K562 (cell line): ENCODE measurements around the gene SPATS2. TPM values are rescaled to one million over a fixed set of nuclear protein-coding genes. Genes with fewer than 3 reads are reported as not detected.

ENCODE experiments used
- ATAC-seq: fragments of 200-7000 bp; cut with Tn5 transposase; 3 replicates; pipeline ENCODE4 v1.9.1; 2020; ENCODE audit warnings: moderate library complexity
- BruUV-seq: library from RNA; stranded (reverse); fragments of 400-500 nt; replicated peaks from 2 replicates; lab custom pipeline; 2021; lab: Mats Ljungman, UMichigan
- CTCF ChIA-PET: fragments of 300-600 bp; formaldehyde crosslinking; extraction: SDS; loops from one replicate; lab custom pipeline; 2021; ENCODE audit warnings: low intra/inter-chr PET ratio; lab: Yijun Ruan, JAX
- POLR2A ChIA-PET: fragments of 300-600, 350-650 bp; sonication (Branson Sonifier 250); formaldehyde crosslinking; extraction: SDS; loops from one replicate; lab custom pipeline; 2021; ENCODE audit warnings: antibody characterized with exemption, inconsistent platforms; lab: Yijun Ruan, JAX
- DNase-seq, 4 experiments: peaks; one replicate each; pipeline versions ENCODE4 v3.0.0 to v3.0.0-alpha.2; 2011 to 2018; ENCODE audit warnings: low spot score in 3 of 4, mixed read lengths in 3 of 4; ENCODE audit errors: extremely low read depth in 1 of 4
- FAIRE-seq: peaks from 2 replicates; lab custom pipeline; 2011; peaks lifted over from hg19 to GRCh38; lab: Jason Lieb, UNC
- H2AFZ ChIP-seq: 2 replicates; pipeline ENCODE4 v1.6.0; 2011; ENCODE audit warnings: low read depth, low read length, control low read depth, inconsistent platforms
- H3K27ac ChIP-seq: fragments of 200-600 bp; 3 replicates; pipeline ENCODE4 v1.8.0; 2011; ENCODE audit warnings: low read depth, mild to moderate bottlenecking, control low read depth, inconsistent platforms, low read length, moderate library complexity, mixed read lengths; ENCODE audit errors: extremely low read depth
- H3K27me3 ChIP-seq, 2 experiments: fragments of 300-600 bp in 1 of 2; 2 replicates in 1 of 2; 3 replicates in 1 of 2; pipeline versions ENCODE4 v1.6.0 to v1.8.0; 2011; ENCODE audit warnings: inconsistent platforms in 2 of 2, low read length in 2 of 2, mild to moderate bottlenecking in 1 of 2, mixed read lengths in 1 of 2, moderate library complexity in 1 of 2; ENCODE audit not compliant: control insufficient read depth in 2 of 2, insufficient read depth in 2 of 2
- H3K36me3 ChIP-seq: fragments of 300-600 bp; 3 replicates; pipeline ENCODE4 v1.8.0; 2011; ENCODE audit warnings: mild to moderate bottlenecking, low read length, inconsistent platforms; ENCODE audit not compliant: control insufficient read depth, insufficient read depth
- H3K4me1 ChIP-seq, 2 experiments: fragments of 200-600 bp in 1 of 2; replicated peaks in 1 of 2; 2 replicates in 1 of 2; 3 replicates in 1 of 2; pipeline versions ENCODE4 v1.5.1 to v1.8.0; 2011; ENCODE audit warnings: inconsistent platforms in 2 of 2, low read length in 2 of 2, mild to moderate bottlenecking in 1 of 2, mixed read lengths in 1 of 2, moderate library complexity in 1 of 2; ENCODE audit not compliant: control insufficient read depth in 2 of 2, insufficient read depth in 2 of 2
- H3K4me2 ChIP-seq: 2 replicates; pipeline ENCODE4 v1.6.1; 2011; ENCODE audit warnings: low read length, control low read depth, inconsistent platforms, mixed read lengths; ENCODE audit not compliant: insufficient read depth
- H3K4me3 ChIP-seq: fragments of 200-600 bp; sonication (generic), shearing (Covaris generic); 2 replicates; pipeline ENCODE4 v1.5.1; 2016; ENCODE audit warnings: control low read depth, inconsistent platforms
- H3K79me2 ChIP-seq: fragments of 200-600 bp; 3 replicates; pipeline ENCODE4 v1.8.0; 2011; ENCODE audit warnings: low read length, inconsistent platforms; ENCODE audit not compliant: control insufficient read depth, insufficient read depth
- H3K9ac ChIP-seq, 2 experiments: 2 replicates each; pipeline versions ENCODE4 v1.6.0 to v1.6.1; 2011; ENCODE audit warnings: low read depth in 2 of 2, low read length in 2 of 2, control low read depth in 1 of 2, inconsistent platforms in 1 of 2, mild to moderate bottlenecking in 1 of 2, mixed read lengths in 1 of 2; ENCODE audit not compliant: insufficient read depth in 1 of 2
- H3K9me1 ChIP-seq: one replicate; pipeline ENCODE4 v1.6.0; 2011; ENCODE audit warnings: inconsistent platforms, mild to moderate bottlenecking, low read length, moderate library complexity; ENCODE audit not compliant: control insufficient read depth, insufficient read depth
- H3K9me3 ChIP-seq: replicated peaks from 2 replicates; pipeline ENCODE4 v1.5.1; 2011; ENCODE audit warnings: low read depth, low read length, inconsistent platforms; ENCODE audit not compliant: control insufficient read depth, insufficient read depth
- H4K20me1 ChIP-seq: replicated peaks from 2 replicates; pipeline ENCODE4 v1.6.1; 2011; ENCODE audit warnings: low read length, inconsistent platforms, mixed read lengths; ENCODE audit not compliant: control insufficient read depth, insufficient read depth
- AFF4 ChIP-seq: sonication (generic); formaldehyde crosslinking; IDR thresholded peaks from 2 replicates; pipeline ENCODE4 v1.8.0; 2023; ENCODE audit warnings: mild to moderate bottlenecking, missing genetic modification reagents
- ATF7 ChIP-seq: fragments of 450-650 bp; IDR thresholded peaks from 2 replicates; pipeline ENCODE4 v1.7.1; 2014; ENCODE audit warnings: mild to moderate bottlenecking, moderate library complexity
- BACH1 ChIP-seq: fragments of 200-800 bp; sonication (Bioruptor generic); IDR thresholded peaks from 2 replicates; pipeline ENCODE4 v1.6.1; 2016; ENCODE audit warnings: missing genetic modification characterization, missing compliant biosample characterization
- BCOR ChIP-seq: fragments of 450-650 bp; IDR thresholded peaks from 2 replicates; pipeline ENCODE4 v1.6.1; 2016
- DIDO1 ChIP-seq: fragments of 450-650 bp; IDR thresholded peaks from 2 replicates; pipeline ENCODE4 v1.6.1; 2016; ENCODE audit warnings: low read depth, missing biosample characterization, missing genetic modification characterization
- HDAC8 ChIP-seq: fragments of 450-650 bp; IDR thresholded peaks from 2 replicates; pipeline ENCODE4 v1.6.1; 2016; ENCODE audit warnings: mild to moderate bottlenecking, missing genetic modification characterization, moderate library complexity, missing compliant biosample characterization
- NRF1 ChIP-seq, 2 experiments: fragments of 450-650 bp; IDR thresholded peaks in 1 of 2; conservative IDR thresholded peaks in 1 of 2; 2 replicates each; pipeline ENCODE4 v1.6.1; 2014; ENCODE audit warnings: mild to moderate bottlenecking in 2 of 2
- SETDB1 ChIP-seq: IDR thresholded peaks from one replicate; pipeline ENCODE4 v1.6.1; 2012; ENCODE audit warnings: low read length, control low read depth, inconsistent platforms
- SIN3A ChIP-seq, 2 experiments: fragments of 150-350 bp in 1 of 2; IDR thresholded peaks; 2 replicates each; pipeline ENCODE4 v1.6.1; 2011 to 2016; ENCODE audit warnings: borderline replicate concordance in 2 of 2, low read depth in 2 of 2, low read length in 2 of 2, mild to moderate bottlenecking in 2 of 2, moderate library complexity in 2 of 2; ENCODE audit not compliant: control insufficient read depth in 1 of 2
- SMARCC2 ChIP-seq: fragments of 450-650 bp; IDR thresholded peaks from 2 replicates; pipeline ENCODE4 v1.6.1; 2017; ENCODE audit warnings: antibody characterized with exemption, moderate library complexity, mild to moderate bottlenecking, low read depth
- UBTF ChIP-seq, 2 experiments: IDR thresholded peaks; 2 replicates each; pipeline ENCODE4 v1.6.1; 2012; ENCODE audit warnings: improper control_type of control experiment in 2 of 2, low read depth in 2 of 2, low read length in 2 of 2, borderline replicate concordance in 1 of 2
- ZFP91 ChIP-seq: sonication (generic); formaldehyde crosslinking; IDR thresholded peaks from 2 replicates; pipeline ENCODE4 v1.8.0; 2022; ENCODE audit warnings: mild to moderate bottlenecking, missing genetic modification reagents
- WGBS: fragments of 100-300 bp; shearing (Covaris generic); methylation state at CpG from one replicate; pipeline ENCODE4 v1.1.6; 2016; ENCODE audit warnings: low coverage, mixed read lengths; ENCODE audit not compliant: insufficient coverage; ENCODE audit errors: missing lambda C conversion rate; 5-methylcytosine and 5-hydroxymethylcytosine counted together
- in situ Hi-C: fragments of 300-500 bp; cut with MboI; formaldehyde crosslinking; loops from 4 replicates; pipeline ENCODE4 v1.15.0; 2018; ENCODE audit warnings: inconsistent platforms, mixed read lengths
- intact Hi-C: fragments of 100-400 bp; cut with micrococcal nuclease; formaldehyde crosslinking; loops from 2 replicates; pipeline ENCODE4 v1.14.2; 2022
- polyA plus RNA-seq, 8 experiments: library from polyadenylated mRNA; depleted of rRNA in 4 of 8; stranded (reverse) in 5 of 8; unstranded in 3 of 8; fragments of >200 nt; fragmentation: Nextera tagmentation in 2 of 8; fragmentation: Illumina TruSeq in 1 of 8; extraction: Ambion mirVana in 2 of 8; extraction: Trizol in 1 of 8; gene quantifications; 2 replicates each; pipeline versions ENCODE4 v1.2.1 to v1.2.3, GENCODE V29; 2011 to 2014; ENCODE audit warnings: inconsistent platforms in 1 of 8, missing spikeins in 1 of 8
- total RNA-seq, 7 experiments: library from RNA; depleted of rRNA in 6 of 7; stranded (reverse); fragments of >200 nt in 6 of 7; fragmentation: Illumina TruSeq in 2 of 7; extraction: Trizol in 2 of 7; gene quantifications; 2 replicates each; pipeline versions ENCODE4 v1.2.1 to v1.2.3, GENCODE V29; 2011 to 2021; ENCODE audit warnings: low replicate concordance in 1 of 7

Gene SPATS2
- total and polyA plus RNA-seq, 9 of the 15 experiments (the other 6 are each of a cell fraction or from before 2014, with no cell fraction given), result 5.4 to 48.2 (median 17.5) TPM

GRCh38 chr12:49567611-49568441 lies 200.6 kb downstream of the SPATS2 start, which contains the start of gene MCRS1:
Gene MCRS1 (minus strand): TSS chr12:49568142. CDS start chr12:49566731, 1,411 bp downstream.
- H3K9me1 ChIP-seq, result no peaks in the 10 kb centered on the region
- in situ Hi-C loops, result no loop called here
- DNase-seq (peak; percentile 96 to 98 (median 98)), FAIRE-seq (peak; percentile 96), ATAC-seq (peak; percentile 91)
- BruUV-seq, result TSS peak; percentile 82
- no peaks in the 10 kb centered on the region for H3K27me3 ChIP-seq
- H3K9me3 ChIP-seq, result no peaks in the 10 kb centered on the region
- intact Hi-C loops, result no loop called here
- H3K79me2 ChIP-seq, result peaks cover 51% of the 10 kb centered on the region
- ChIA-PET CTCF (interaction anchor here (0.7 to 1.0 kb wide), 2 partner anchors 13 to 15 kb away, joined by 3 read pairs; no protein-coding TSS in a partner anchor), POLR2A (interaction anchor here (0.9 to 2.4 kb wide), 4 partner anchors 10 to 209 kb away, joined by 3 to 12 read pairs (median 6); no protein-coding TSS in a partner anchor)
- peak within 1 kb of the TSS; percentile 81 for H3K4me3 ChIP-seq
- WGBS, result under 1% methylated on average over 52 of the region's 54 CpGs
- peak within 1 kb of the TSS; percentile 95 to 96 for H3K9ac ChIP-seq
- peaks cover 44% of the 10 kb centered on the region; the same call in 2 of the 3 replicates for H3K36me3 ChIP-seq
- H4K20me1 ChIP-seq, result no peaks in the 10 kb centered on the region
- H3K27ac ChIP-seq, result peak within 1 kb of the TSS; percentile 90
- peak within 1 kb of the TSS; percentile 99 for H3K4me2 ChIP-seq
- peaks cover 5 to 8% of the 10 kb centered on the region in 2 experiments; a peak in 3 of 5 replicates for H3K4me1 ChIP-seq
- H2AFZ ChIP-seq, result peak within 1 kb of the TSS; percentile 89
- TF ChIP-seq NRF1 (conservative IDR thresholded peaks at IDR 0.05 in 1 of 2, IDR thresholded peaks at IDR 0.05 in 1 of 2), result peak; percentile 100
- TF ChIP-seq DIDO1, result peak; percentile 97
- no peak for TF ChIP-seq UBTF (IDR thresholded peaks at IDR 0.05; ENCODE audit: borderline replicate concordance in 1 of 2, low read depth in 2 of 2, low read length in 2 of 2)
- TF ChIP-seq BCOR, result 0 out of 2 replicates have a peak, but pooled peaks have one; percentile 27
- TF ChIP-seq HDAC8, result peak; percentile 81
- TF ChIP-seq BACH1, result no peak
- peak; percentile 89 for TF ChIP-seq AFF4 (CRISPR knock-in tag)
- no peak for TF ChIP-seq ZFP91 (CRISPR knock-in tag)
- TF ChIP-seq SMARCC2, result no peak
- peak; percentile 91 to 95; a peak in 3 of 4 replicates for TF ChIP-seq SIN3A (IDR thresholded peaks at IDR 0.05; ENCODE audit: borderline replicate concordance in 2 of 2, control insufficient read depth in 1 of 2, low read depth in 2 of 2, low read length in 2 of 2)
- no peak for TF ChIP-seq SETDB1
- TF ChIP-seq ATF7, result peak; percentile 81
